Measurements from ENCODE around the gene EXOC4.

EXOC4 gene

GRCh38 chr7:133674079-133674763 lies 421.3 kb downstream of the EXOC4 start:
- no peak for DNase-seq (ENCODE audit: low read depth)

GRCh38 chr7:133675510-133676218 lies 422.8 kb downstream of the EXOC4 start:
- no peak for DNase-seq (ENCODE audit: low read depth)

- no peak for DNase-seq (ENCODE audit: low read depth)
These were observed 424.0 kb downstream of the EXOC4 start for GRCh38 chr7:133676805-133677370.

GRCh38 chr7:133678137-133678814 lies 425.4 kb downstream of the EXOC4 start:
- DNase-seq (ENCODE audit: low read depth) = no peak

GRCh38 chr7:133679977-133680376 lies 427.1 kb downstream of the EXOC4 start:
- no peak for DNase-seq (ENCODE audit: low read depth)

GRCh38 chr7:133681529-133681928 lies 428.7 kb downstream of the EXOC4 start:
- DNase-seq (ENCODE audit: low read depth) = no peak

- DNase-seq (ENCODE audit: low read depth) = no peak
These were observed 429.7 kb downstream of the EXOC4 start for GRCh38 chr7:133682364-133683181.

GRCh38 chr7:133683182-133683454 lies 430.2 kb downstream of the EXOC4 start:
- DNase-seq (ENCODE audit: low read depth) = no peak

- DNase-seq (ENCODE audit: low read depth) = no peak
These were observed 435.8 kb downstream of the EXOC4 start for GRCh38 chr7:133688483-133689239.

GRCh38 chr7:133690740-133691139 lies 437.9 kb downstream of the EXOC4 start:
- DNase-seq (ENCODE audit: low read depth) = no peak

GRCh38 chr7:133691727-133692610 lies 439.1 kb downstream of the EXOC4 start:
- DNase-seq (ENCODE audit: low read depth) = no peak

GRCh38 chr7:133693281-133693680 lies 440.4 kb downstream of the EXOC4 start:
- no peak for DNase-seq (ENCODE audit: low read depth)

- no peak for DNase-seq (ENCODE audit: low read depth)
These were observed 443.2 kb downstream of the EXOC4 start for GRCh38 chr7:133696056-133696455.

- DNase-seq (ENCODE audit: low read depth) = no peak
These were observed 444.7 kb downstream of the EXOC4 start for GRCh38 chr7:133697585-133697984.

GRCh38 chr7:133698127-133698526 lies 445.2 kb downstream of the EXOC4 start:
- DNase-seq (ENCODE audit: low read depth) = no peak

- DNase-seq (ENCODE audit: low read depth) = no peak
These were observed 446.5 kb downstream of the EXOC4 start for GRCh38 chr7:133699386-133699785.

GRCh38 chr7:133702078-133702477 lies 449.2 kb downstream of the EXOC4 start:
- no peak for DNase-seq (ENCODE audit: low read depth)

GRCh38 chr7:133702960-133703359 lies 450.1 kb downstream of the EXOC4 start:
- DNase-seq (ENCODE audit: low read depth) = no peak

GRCh38 chr7:133703547-133703946 lies 450.7 kb downstream of the EXOC4 start:
- DNase-seq (ENCODE audit: low read depth) = no peak

GRCh38 chr7:133704453-133704852 lies 451.6 kb downstream of the EXOC4 start:
- DNase-seq (ENCODE audit: low read depth) = no peak
